Activated CD4-positive, alpha-beta T cell treated with anti-CD3 and anti-CD28 coated beads, Interleukin-2, Interleukin-4, amounts not matched to agents 100 ng/mL and 50 ng/mL, durations not matched to agents 16 hours and 8 hours (primary cell): ENCODE results near the gene NFX1.
"Not testable (repeated sequence)": the region's sequence is repeated elsewhere in the genome, so short reads cannot be mapped to it uniquely, and the experiment has no call there.

ENCODE experiments used
- DNase-seq: peaks from one replicate; pipeline ENCODE4 v3.0.0-alpha.2; 2020; ENCODE audit warnings: low spot score

Gene NFX1

GRCh38 chr9:33388110-33388994 is 98.0 kb downstream of the NFX1 start:
- DNase-seq, result no peak

DNA sequence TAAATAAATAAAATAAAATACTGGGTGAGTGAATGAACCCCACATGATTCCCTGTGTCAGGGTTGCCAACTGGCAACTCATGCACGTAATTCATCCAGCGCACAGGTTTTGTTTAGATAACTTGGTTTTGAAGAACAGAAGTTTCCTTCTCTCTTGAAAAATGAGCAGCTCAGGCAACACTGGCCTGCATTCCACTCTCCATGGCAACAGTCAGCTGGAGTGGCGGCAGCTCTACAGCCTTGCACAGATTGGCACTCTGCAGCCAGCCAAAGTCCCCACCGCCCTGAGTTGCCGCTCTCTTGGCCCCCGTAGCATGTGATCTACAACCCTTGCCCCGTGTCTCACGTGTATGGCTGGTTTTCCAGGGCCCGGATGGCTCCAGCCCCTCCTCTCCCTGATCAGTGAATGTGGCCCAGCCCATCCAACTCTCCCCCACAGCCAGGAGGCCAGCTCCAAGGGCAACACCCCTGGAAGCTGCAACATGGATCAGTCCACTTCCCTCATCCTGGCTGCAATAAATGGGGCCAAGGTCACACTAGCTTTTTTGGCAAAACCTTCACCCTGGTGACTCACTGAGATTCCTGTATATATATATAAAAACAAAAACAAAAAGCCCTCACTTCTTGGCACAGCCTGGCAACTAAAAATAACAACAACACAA is 100.9 kb downstream of the NFX1 start:
- not testable (repeated sequence) for DNase-seq

- not testable (repeated sequence) for DNase-seq
Observed at GRCh38 chr9:33392591-33393021, 102.3 kb downstream of the NFX1 start.

DNA sequence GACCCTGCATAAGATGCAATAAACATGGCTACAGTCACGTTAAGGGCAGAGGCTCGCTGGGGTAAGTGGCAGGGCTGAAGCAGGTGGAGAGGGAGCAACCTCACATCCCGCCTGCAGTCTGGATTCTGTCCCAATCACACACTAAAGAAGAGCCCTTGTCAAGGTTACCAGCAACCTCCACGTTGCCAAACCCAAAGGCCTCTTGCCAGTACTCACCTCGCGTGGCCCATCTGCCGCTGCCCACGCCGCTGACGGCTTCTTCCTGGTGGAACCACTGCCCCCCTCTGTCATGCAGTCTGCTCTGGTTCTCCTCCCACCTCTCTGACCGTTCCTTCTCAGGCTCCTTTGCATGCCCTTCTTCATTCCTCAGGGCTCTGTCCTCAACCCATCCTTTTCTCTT is 103.3 kb downstream of the NFX1 start:
- DNase-seq, result no peak

DNA sequence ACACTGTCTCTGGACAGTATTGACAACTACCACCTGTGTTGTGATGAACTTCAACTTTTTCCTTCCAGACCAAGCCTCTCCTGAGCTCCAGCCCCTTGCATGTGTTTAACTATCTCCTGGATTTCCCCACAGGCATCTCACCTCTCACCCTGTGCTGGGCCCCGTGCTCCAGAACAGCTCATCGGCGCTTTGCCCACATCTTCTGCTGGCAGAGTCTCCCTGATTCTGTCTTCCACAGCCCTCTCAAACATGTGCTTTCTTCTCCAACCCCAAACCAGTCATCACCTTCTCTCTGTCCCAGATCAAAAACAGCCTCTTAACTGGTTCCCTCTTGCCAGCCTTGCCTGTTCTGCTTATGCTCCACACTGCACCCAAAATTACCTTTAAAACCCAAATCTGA is 103.7 kb downstream of the NFX1 start:
- not testable (repeated sequence) for DNase-seq

DNA sequence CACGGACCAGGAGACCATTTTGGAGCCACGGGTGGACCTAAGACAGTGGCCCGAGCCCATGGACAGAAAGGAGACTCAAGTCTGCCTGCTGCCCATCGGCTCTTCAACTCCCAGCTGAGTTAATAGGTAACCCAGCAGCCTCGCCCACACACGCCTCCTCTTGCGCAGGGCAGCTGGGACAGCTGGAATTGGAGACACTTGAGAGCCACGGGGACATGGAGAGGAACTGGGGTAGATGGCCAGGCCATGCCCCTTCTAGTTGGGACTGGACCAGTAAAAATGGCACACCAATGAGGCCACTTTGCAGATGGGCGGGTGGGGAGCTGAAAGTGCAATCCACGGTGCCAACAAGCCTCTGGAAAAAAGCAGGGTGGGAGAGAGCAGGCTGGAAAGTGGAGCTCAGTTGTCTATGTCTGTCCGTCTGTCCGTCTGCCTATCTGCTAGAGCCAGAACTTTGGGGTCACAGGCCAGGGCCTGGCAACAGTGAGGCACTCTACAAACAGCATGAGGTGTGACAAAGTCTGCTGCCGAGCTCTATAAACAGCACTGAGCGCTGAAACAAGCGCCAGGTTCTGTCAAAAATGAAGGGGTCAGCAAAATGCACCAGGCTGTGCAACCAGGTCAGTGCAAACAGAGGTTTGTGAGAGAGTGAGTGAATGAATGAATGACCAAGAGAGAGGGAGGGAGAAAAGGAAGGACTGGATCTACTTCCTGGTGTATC is 105.0 kb downstream of the NFX1 start:
- not testable (repeated sequence) for DNase-seq

GRCh38 chr9:33397801-33398200 is 107.5 kb downstream of the NFX1 start:
- DNase-seq, result not testable (repeated sequence)

GRCh38 chr9:33399047-33399446 is 108.7 kb downstream of the NFX1 start:
- DNase-seq, result not testable (repeated sequence)

DNA sequence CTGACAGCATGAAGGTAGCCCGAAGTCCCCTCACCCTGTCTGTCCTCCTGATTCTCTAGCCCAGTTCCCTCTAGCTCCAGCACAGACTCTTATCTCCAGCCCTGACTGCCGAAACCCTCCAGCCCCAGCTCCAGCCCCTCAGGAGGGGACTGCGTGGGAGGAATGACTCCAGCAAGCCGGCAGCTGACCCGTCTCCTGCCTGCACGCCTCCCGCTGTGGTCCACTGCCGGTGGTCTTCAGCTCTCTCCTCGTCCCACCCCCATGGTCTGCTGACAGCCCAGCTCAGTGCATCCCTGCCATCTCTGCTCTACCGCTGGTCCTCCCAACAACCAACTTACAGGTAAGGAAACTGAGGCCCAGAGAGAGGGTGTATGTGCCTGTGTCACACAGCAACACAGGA is 111.5 kb downstream of the NFX1 start:
- DNase-seq, result not testable (repeated sequence)

DNA sequence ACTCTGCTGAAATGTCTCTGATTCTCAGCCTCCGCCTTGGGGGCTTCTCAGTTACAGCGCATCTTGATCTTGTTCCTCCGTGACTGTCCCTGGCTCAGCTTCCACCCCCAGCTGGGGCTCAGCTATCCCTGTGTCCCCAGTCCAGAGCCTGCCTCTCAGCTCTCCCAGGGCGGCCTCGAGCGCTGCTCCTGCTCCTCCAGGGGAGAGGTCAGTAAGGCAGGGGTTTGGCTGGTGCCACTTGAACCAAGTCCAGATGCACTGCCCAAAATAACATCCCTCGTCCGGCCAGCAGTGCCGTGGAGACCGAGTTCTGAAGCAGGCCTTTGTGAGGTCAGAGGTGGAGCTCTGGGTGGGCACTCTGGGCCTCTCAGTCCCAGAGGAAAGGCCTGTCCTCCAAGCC is 112.1 kb downstream of the NFX1 start, which contains the start of gene AQP7:
TSS of gene AQP7 (minus strand) at position 198 of the 400 bp plus-strand sequence. CDS start 1,306 bp downstream, outside the sequence.
- not testable (repeated sequence) for DNase-seq

GRCh38 chr9:33403941-33404787 is 113.8 kb downstream of the NFX1 start:
- no peak for DNase-seq

DNA sequence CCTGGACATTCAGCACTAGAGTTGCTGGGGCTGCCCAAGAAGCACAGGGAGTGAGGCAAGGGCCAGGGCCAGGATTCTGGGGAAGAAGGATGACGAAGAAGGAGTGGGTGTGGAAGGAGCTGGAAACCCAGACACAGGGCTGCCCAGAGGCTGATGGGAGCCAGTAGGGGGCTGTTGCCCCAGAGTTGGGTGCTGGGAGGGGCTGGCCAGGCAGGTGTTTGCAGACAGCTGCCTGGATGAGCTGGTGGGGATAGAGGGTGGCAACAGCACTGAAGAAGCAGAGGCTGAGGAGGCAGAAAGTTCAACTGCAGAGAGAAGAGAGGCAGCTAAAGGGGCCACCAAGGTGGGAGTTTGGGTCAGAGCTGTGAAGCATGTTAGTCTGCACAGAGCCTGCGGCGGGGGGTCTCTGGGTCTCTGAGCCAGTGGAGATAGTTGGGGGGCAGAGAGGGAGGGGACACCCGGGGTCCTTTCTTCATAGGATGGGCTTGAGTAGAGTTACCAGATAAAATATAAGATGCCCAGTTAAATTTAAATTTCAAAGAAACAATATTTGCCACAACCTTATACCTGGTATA is 114.6 kb downstream of the NFX1 start:
- DNase-seq, result no peak

DNA sequence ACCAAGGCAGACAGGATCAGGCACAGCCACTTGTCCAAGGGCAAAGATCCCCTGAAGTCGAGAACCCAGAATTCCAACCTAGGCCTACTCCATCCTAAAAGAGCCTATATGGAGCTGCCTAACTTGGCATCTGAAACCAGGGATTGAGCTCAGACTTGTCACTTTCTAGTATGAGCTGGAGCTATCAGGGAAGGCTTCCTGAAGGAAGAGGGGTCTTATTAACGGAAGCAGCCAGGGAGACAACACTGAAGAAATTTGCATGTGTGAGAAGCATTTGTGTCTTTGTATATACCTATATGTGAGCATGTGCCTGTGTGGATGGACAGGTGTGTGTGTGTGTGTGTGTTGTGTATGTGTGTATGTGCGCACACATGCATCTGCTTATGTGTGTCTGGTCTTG is 116.7 kb downstream of the NFX1 start:
- no peak for DNase-seq

- DNase-seq, result no peak
Observed at GRCh38 chr9:33408087-33408486, 117.8 kb downstream of the NFX1 start.

DNA sequence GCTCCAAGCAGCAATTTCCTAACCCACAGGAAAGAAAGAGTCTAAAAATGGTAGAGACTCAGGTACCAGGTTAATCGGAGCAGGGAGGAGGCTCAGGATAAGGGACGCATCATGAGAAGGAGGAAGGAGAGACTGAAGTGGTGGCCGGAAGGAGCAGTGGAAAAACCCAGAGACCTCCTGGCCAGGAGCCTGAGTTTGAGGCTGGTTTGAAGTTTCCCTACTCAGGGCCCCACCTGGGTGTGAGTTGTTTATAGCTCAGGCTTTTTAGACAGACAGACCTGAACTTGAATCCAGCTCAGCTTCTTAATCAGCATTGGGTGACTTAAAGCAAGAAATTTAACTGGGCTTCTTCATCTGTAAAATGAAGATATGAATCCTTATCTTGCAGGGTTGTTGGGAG is 124.0 kb downstream of the NFX1 start:
- DNase-seq, result no peak

DNA sequence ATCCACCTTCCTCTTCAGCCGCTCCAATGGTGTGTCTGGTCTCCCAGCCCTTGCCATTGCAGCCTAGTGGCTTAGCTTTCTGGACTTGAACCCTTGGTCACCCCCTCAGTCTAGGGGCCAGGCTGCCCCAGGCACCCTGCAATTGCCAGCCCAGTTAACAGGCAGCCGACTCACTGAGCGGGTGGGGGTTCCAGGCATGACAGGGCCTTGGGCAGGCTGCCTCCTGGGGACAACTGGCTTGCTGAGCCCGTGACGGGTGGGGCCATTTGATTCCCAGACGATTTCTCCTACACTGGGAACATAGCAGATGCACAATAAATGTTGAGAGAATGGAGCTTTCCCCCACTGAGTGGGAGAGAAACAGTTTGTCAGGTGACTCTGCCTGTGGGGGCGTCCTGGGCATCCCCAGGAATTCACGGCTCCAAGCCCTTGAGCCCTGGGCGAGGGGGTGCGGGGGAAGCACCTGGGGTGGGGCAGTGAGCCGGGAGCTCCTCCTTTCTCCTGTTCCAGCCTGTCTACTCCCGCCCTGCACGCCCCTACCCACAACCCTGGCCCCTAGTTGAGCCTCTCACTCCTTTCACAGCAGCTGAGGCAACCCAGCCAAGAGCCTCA is 124.7 kb downstream of the NFX1 start:
- no peak for DNase-seq

DNA sequence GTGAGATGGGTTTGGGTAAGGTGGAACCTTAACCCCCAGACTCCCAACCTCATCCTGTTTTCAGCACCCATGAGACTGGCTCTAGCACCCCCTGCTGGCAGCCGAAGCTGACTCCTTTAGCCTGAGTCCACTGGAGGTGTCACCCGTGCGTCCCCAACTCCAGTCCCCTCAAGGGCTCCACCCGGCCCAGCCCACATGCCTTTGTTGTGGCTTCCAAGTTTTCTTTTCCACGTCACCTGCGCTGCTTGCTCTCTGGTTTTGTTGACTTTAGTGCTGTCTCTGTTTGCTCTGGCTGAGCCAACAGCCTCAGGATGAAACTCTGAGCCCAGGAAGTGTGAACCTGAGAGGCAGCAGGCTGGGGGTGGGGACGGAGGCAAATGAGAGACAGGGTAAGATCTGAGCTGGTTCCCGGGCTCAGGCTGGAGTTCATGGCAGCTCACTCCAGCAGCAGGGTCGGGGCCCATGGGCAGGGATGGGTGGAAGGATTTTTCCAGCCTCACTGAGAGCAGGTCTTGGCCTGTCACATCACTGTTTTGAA is 125.3 kb downstream of the NFX1 start:
- DNase-seq, result peak; percentile 91

DNA sequence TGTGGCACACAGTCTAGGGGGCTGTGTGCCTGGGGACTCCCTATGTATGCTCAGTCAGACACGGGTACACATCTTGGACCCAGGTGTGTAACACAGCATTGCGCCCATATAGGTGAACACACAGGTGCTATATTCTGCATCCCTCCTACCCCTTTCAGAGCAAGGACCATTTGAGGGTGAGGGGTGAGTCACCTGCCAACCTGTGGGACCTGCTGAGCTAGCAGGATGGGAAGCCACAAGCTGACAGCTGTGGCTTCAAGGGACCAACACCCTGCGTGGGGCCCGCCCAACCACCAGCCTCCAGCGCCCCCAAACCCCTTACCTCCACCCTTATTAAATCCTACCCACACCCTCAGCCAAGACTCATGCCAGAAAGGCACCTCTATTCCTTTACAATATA is 126.7 kb downstream of the NFX1 start:
- DNase-seq, result no peak

GRCh38 chr9:33418090-33418489 is 127.8 kb downstream of the NFX1 start:
- DNase-seq, result no peak

DNA sequence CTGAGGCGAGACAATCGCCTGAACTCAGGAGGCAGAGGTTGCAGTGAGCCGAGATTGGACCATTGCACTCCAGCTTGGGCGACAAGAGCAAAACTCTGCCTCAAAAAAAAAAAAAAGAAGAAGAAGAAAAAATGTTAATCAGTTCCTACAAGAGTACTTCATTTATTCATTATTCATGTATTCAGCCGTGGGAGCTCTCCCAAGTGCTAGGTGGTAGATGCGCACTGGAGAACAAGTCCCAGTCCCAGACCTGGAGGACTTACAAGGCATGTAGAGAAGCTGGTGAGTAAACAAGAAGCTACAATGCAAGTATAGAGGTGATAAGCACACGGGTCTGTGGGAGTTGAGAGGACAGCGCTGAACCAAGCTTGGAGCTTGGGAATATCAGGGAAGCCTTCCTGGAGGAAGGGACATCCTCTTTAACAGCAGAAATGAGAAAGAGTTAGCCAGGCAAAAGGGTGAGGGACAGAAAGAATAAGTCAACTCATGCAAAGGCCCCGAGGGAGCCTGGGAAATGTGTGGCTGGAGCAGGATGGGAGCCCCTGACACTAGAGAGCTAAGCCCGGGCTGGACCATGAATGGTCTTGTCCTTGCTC is 129.5 kb downstream of the NFX1 start:
- no peak for DNase-seq
